Measurements from ENCODE around the gene TMEM40.
"Not testable (repeated sequence)": the region's sequence is repeated elsewhere in the genome, so short reads cannot be mapped to it uniquely, and the experiment has no call there.

Gene TMEM40

GRCh38 chr3:12750223-12750622 is 8.8 kb downstream of the TMEM40 start:
- no peak for DNase-seq

GRCh38 chr3:12748477-12748876 is 10.6 kb downstream of the TMEM40 start:
- no peak for DNase-seq

GRCh38 chr3:12746419-12746818 is 12.6 kb downstream of the TMEM40 start:
- no peak for DNase-seq

GRCh38 chr3:12744326-12744725 is 14.7 kb downstream of the TMEM40 start:
- no peak for DNase-seq

- no peak for DNase-seq
Observed at GRCh38 chr3:12743583-12743982, 15.5 kb downstream of the TMEM40 start.

- no peak for DNase-seq
Observed at GRCh38 chr3:12742330-12743107, 16.5 kb downstream of the TMEM40 start.

GRCh38 chr3:12741209-12741608 is 17.9 kb downstream of the TMEM40 start:
- DNase-seq = no peak

GRCh38 chr3:12737833-12738232 is 21.2 kb downstream of the TMEM40 start:
- DNase-seq = no peak

- DNase-seq = no peak
Observed at GRCh38 chr3:12737319-12737718, 21.7 kb downstream of the TMEM40 start.

GRCh38 chr3:12734960-12735359 is 24.1 kb downstream of the TMEM40 start:
- DNase-seq = no peak

- DNase-seq = no peak
Observed at GRCh38 chr3:12733566-12733965, 25.5 kb downstream of the TMEM40 start.

- DNase-seq = no peak
Observed at GRCh38 chr3:12730506-12731242, 28.4 kb downstream of the TMEM40 start.

GRCh38 chr3:12729051-12729651 is 29.9 kb downstream of the TMEM40 start:
- no peak for DNase-seq

- DNase-seq = no peak
Observed at GRCh38 chr3:12727937-12728336, 31.1 kb downstream of the TMEM40 start.

- DNase-seq = no peak
Observed at GRCh38 chr3:12727481-12727880, 31.6 kb downstream of the TMEM40 start.

GRCh38 chr3:12725436-12725835 is 33.6 kb downstream of the TMEM40 start:
- no peak for DNase-seq

GRCh38 chr3:12724794-12725193 is 34.3 kb downstream of the TMEM40 start:
- DNase-seq = no peak

GRCh38 chr3:12723362-12723761 is 35.7 kb downstream of the TMEM40 start:
- DNase-seq = not testable (repeated sequence)

- DNase-seq = no peak
Observed at GRCh38 chr3:12722226-12722625, 36.8 kb downstream of the TMEM40 start.

- peak; percentile 58 to 73 for DNase-seq
Observed at GRCh38 chr3:12719984-12720898, 38.8 kb downstream of the TMEM40 start.

GRCh38 chr3:12719541-12719940 is 39.5 kb downstream of the TMEM40 start:
- no peak for DNase-seq

- DNase-seq = no peak
Observed at GRCh38 chr3:12716605-12717151, 42.4 kb downstream of the TMEM40 start.

- DNase-seq = no peak
Observed at GRCh38 chr3:12714278-12714677, 44.8 kb downstream of the TMEM40 start.

Data from activated CD4-positive, alpha-beta T cell treated with anti-CD3 and anti-CD28 coated beads for 4 hours (primary cell).